Measurements from ENCODE around the gene FAM53A.

DNA sequence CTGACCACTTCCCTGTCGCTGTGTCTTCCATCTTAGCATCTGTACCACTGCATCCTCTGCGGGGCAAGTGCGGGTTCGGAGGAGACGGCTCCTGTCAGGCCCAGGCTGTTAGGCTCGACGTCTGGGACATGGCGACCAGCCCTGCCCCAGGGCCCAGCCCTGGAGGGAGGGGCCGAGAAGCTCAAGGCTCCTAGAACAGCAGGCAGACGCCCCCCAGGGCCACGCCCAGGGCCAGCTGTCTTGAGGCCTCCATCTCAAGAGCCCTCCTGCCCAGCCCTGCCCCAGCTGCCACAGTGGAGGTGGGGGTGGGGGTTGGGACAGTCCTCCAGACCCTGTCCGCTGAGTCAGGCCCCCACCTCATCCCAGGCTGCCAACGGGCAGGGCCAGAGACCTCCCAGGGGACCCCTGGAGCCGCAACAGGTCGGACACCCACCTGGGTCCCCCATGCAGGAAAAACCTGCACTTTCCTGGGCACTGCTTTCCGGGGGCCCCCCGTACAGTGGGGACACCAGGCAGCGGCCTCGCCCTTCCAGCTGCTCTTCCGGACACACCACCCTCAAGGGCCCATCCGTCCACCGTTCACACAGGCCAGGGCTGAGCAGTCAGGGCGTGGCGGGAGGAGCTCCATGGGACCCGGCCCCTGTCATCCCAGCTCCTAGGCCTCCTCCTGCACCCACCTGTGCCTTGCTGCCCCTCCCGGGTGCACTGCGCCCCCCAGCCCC, 83.1 kb downstream of the FAM53A start:
- no peak for TF ChIP-seq POLR2AphosphoS5 (IDR thresholded peaks at IDR 0.05; ENCODE audit: borderline replicate concordance, low read depth, low read length)
- TF ChIP-seq EZH2 (IDR thresholded peaks at IDR 0.05), result no peak

All from SK-N-MC (cell line).